OCI-LY1 (cell line): Measurements from ENCODE around the gene JOSD2.

ENCODE experiments used
- H2AFZ ChIP-seq: fragments of 200-600 bp; sonication (generic), shearing (Covaris generic); 2 replicates; pipeline ENCODE4 v1.6.0; 2014; ENCODE audit warnings: antibody characterized with exemption, mild to moderate bottlenecking, low read length
- H3F3A ChIP-seq: fragments of 200-600 bp; sonication (generic), shearing (Covaris generic); 2 replicates; pipeline ENCODE4 v1.6.0; 2014; ENCODE audit warnings: mild to moderate bottlenecking, antibody characterized with exemption, low read length, moderate library complexity; ENCODE audit not compliant: insufficient read depth
- H3K27ac ChIP-seq: fragments of 200-600 bp; sonication (generic); 2 replicates; pipeline ENCODE4 v1.5.1; 2014; ENCODE audit warnings: low read length, mixed run types, mild to moderate bottlenecking, low read depth; ENCODE audit not compliant: poor library complexity, severe bottlenecking
- H3K27me3 ChIP-seq: fragments of 200-600 bp; sonication (generic); 2 replicates; pipeline ENCODE4 v1.6.0; 2014; ENCODE audit warnings: antibody characterized with exemption, mild to moderate bottlenecking, low read length, moderate library complexity; ENCODE audit not compliant: insufficient read depth
- H3K36me3 ChIP-seq: fragments of 200-600 bp; sonication (generic); 2 replicates; pipeline ENCODE4 v1.6.1; 2014; ENCODE audit warnings: mild to moderate bottlenecking, antibody characterized with exemption, low read length, moderate library complexity, mixed read lengths; ENCODE audit not compliant: insufficient read depth
- H3K4me1 ChIP-seq: fragments of 200-600 bp; sonication (generic); 2 replicates; pipeline ENCODE4 v1.5.1; 2014; ENCODE audit warnings: mild to moderate bottlenecking, low read length, moderate library complexity; ENCODE audit not compliant: insufficient read depth, severe bottlenecking
- H3K4me2 ChIP-seq: fragments of 200-600 bp; sonication (generic), shearing (Covaris generic); 2 replicates; pipeline ENCODE4 v1.6.1; 2014; ENCODE audit warnings: low read length
- H3K4me3 ChIP-seq: fragments of 200-600 bp; sonication (generic); 2 replicates; pipeline ENCODE4 v1.5.1; 2014; ENCODE audit warnings: low read length, low read depth, mild to moderate bottlenecking, mixed read lengths; ENCODE audit not compliant: poor library complexity, severe bottlenecking
- H3K79me2 ChIP-seq: fragments of 200-600 bp; shearing (Covaris generic); 2 replicates; pipeline ENCODE4 v1.6.1; 2016; ENCODE audit warnings: mixed run types, low read length, mixed read lengths; ENCODE audit not compliant: insufficient read depth
- H3K9ac ChIP-seq: fragments of 200-600 bp; sonication (generic), shearing (Covaris generic); 2 replicates; pipeline ENCODE4 v1.6.1; 2014; ENCODE audit warnings: mild to moderate bottlenecking, low read length, mixed read lengths
- H3K9me2 ChIP-seq: fragments of 200-600 bp; sonication (generic), shearing (Covaris generic); 2 replicates; pipeline ENCODE4 v1.6.1; 2014; ENCODE audit warnings: low read depth, mild to moderate bottlenecking, low read length, mixed read lengths
- H3K9me3 ChIP-seq: fragments of 200-600 bp; shearing (Covaris generic); 2 replicates; pipeline ENCODE4 v1.6.1; 2014; ENCODE audit warnings: low read length, mixed read lengths
- H4K20me1 ChIP-seq: fragments of 200-600 bp; sonication (generic), shearing (Covaris generic); 2 replicates; pipeline ENCODE4 v1.6.0; 2016; ENCODE audit warnings: mild to moderate bottlenecking, low read length; ENCODE audit not compliant: insufficient read depth
- CTCF ChIP-seq: fragments of 200-600 bp; sonication (generic), shearing (Covaris generic); IDR thresholded peaks from 2 replicates; pipeline ENCODE4 v1.5.1; 2017; ENCODE audit warnings: mild to moderate bottlenecking, antibody characterized with exemption, low read length, moderate library complexity, mixed read lengths
- EZH2 ChIP-seq: fragments of 200-600 bp; sonication (generic), shearing (Covaris generic); IDR thresholded peaks from 2 replicates; pipeline ENCODE4 v1.8.0; 2017; ENCODE audit warnings: borderline replicate concordance, mixed run types, mild to moderate bottlenecking, antibody characterized with exemption, low read length, moderate library complexity, mixed read lengths

The JOSD2 gene

GRCh38 chr19:50537306-50537685 lies 26.3 kb upstream of the JOSD2 start:
- Histone ChIP-seq H3K9me2 (no peaks in the 10 kb centered on the region), H3F3A (no peaks in the 10 kb centered on the region), H3K27me3 (peaks cover 16% of the 10 kb centered on the region; the same call in 1 of the 2 replicates)

GRCh38 chr19:50536662-50537305 lies 25.8 kb upstream of the JOSD2 start:
- no peaks in the 10 kb centered on the region for H3F3A ChIP-seq
- H3K4me3 ChIP-seq, result no peak overlapping the region
- no peaks in the 10 kb centered on the region for H3K79me2 ChIP-seq
- no peak overlapping the region for H3K27ac ChIP-seq
- H3K9me2 ChIP-seq, result no peaks in the 10 kb centered on the region
- H3K9me3 ChIP-seq, result peaks cover 5% of the 10 kb centered on the region; the same call in 1 of the 2 replicates
- no peak for TF ChIP-seq EZH2
- peak; percentile 50 for TF ChIP-seq CTCF
- peaks cover 17% of the 10 kb centered on the region; the same call in 1 of the 2 replicates for H3K27me3 ChIP-seq
- H3K4me2 ChIP-seq, result no peak overlapping the region
- no peaks in the 10 kb centered on the region for H3K4me1 ChIP-seq
- H3K36me3 ChIP-seq, result no peaks in the 10 kb centered on the region; the same call in 1 of the 2 replicates
- H3K9ac ChIP-seq, result no peak overlapping the region
- no peak overlapping the region for H2AFZ ChIP-seq
- H4K20me1 ChIP-seq, result no peaks in the 10 kb centered on the region

More at GRCh38 chr19:50537306-50537685, 26.3 kb upstream of the JOSD2 start:
- no peak overlapping the region for H3K4me3 ChIP-seq
- H4K20me1 ChIP-seq, result no peaks in the 10 kb centered on the region
- no peak overlapping the region for H3K9ac ChIP-seq
- H3K79me2 ChIP-seq, result no peaks in the 10 kb centered on the region
- TF ChIP-seq EZH2 (no peak), CTCF (no peak)
- H3K4me2 ChIP-seq, result no peak overlapping the region
- H3K36me3 ChIP-seq, result no peaks in the 10 kb centered on the region; the same call in 1 of the 2 replicates
- no peaks in the 10 kb centered on the region for H3K4me1 ChIP-seq
- H3K27ac ChIP-seq, result no peak overlapping the region
- H3K9me3 ChIP-seq, result peaks cover 5% of the 10 kb centered on the region; the same call in 1 of the 2 replicates
- no peak overlapping the region for H2AFZ ChIP-seq

- Histone ChIP-seq H3K9ac (no peak overlapping the region), H4K20me1 (no peaks in the 10 kb centered on the region), H3K9me2 (no peaks in the 10 kb centered on the region), H3K4me2 (no peak overlapping the region), H3K4me1 (no peaks in the 10 kb centered on the region), H3K36me3 (no peaks in the 10 kb centered on the region; the same call in 1 of the 2 replicates), H3K27me3 (peaks cover 17% of the 10 kb centered on the region; the same call in 1 of the 2 replicates), H3K27ac (no peak overlapping the region), H3K79me2 (no peaks in the 10 kb centered on the region), H2AFZ (no peak overlapping the region), H3K4me3 (no peak overlapping the region), H3F3A (no peaks in the 10 kb centered on the region), H3K9me3 (peaks cover 5% of the 10 kb centered on the region; the same call in 1 of the 2 replicates)
- TF ChIP-seq CTCF (no peak), EZH2 (no peak)
Measured at GRCh38 chr19:50535672-50536187, 24.7 kb upstream of the JOSD2 start.
